GM20000 (cell line): ENCODE data around the gene EIF5.

Source experiments
- DNase-seq: peaks from one replicate; pipeline ENCODE4 v3.0.0; 2012; ENCODE audit warnings: low spot score
- TF ChIP-seq, protein P1 (sequence below): IDR thresholded peaks from 2 replicates; pipeline ENCODE4 v1.5.1; 2012; ENCODE audit warnings: mild to moderate bottlenecking, control low read depth; ENCODE audit errors: extremely low read depth, missing control alignments

EIF5 gene

GRCh38 chr14:103298620-103299019, 35.4 kb upstream of the EIF5 start:
- DNase-seq: no peak
- TF ChIP-seq, protein P1, sequence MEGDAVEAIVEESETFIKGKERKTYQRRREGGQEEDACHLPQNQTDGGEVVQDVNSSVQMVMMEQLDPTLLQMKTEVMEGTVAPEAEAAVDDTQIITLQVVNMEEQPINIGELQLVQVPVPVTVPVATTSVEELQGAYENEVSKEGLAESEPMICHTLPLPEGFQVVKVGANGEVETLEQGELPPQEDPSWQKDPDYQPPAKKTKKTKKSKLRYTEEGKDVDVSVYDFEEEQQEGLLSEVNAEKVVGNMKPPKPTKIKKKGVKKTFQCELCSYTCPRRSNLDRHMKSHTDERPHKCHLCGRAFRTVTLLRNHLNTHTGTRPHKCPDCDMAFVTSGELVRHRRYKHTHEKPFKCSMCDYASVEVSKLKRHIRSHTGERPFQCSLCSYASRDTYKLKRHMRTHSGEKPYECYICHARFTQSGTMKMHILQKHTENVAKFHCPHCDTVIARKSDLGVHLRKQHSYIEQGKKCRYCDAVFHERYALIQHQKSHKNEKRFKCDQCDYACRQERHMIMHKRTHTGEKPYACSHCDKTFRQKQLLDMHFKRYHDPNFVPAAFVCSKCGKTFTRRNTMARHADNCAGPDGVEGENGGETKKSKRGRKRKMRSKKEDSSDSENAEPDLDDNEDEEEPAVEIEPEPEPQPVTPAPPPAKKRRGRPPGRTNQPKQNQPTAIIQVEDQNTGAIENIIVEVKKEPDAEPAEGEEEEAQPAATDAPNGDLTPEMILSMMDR: no peak

DNA sequence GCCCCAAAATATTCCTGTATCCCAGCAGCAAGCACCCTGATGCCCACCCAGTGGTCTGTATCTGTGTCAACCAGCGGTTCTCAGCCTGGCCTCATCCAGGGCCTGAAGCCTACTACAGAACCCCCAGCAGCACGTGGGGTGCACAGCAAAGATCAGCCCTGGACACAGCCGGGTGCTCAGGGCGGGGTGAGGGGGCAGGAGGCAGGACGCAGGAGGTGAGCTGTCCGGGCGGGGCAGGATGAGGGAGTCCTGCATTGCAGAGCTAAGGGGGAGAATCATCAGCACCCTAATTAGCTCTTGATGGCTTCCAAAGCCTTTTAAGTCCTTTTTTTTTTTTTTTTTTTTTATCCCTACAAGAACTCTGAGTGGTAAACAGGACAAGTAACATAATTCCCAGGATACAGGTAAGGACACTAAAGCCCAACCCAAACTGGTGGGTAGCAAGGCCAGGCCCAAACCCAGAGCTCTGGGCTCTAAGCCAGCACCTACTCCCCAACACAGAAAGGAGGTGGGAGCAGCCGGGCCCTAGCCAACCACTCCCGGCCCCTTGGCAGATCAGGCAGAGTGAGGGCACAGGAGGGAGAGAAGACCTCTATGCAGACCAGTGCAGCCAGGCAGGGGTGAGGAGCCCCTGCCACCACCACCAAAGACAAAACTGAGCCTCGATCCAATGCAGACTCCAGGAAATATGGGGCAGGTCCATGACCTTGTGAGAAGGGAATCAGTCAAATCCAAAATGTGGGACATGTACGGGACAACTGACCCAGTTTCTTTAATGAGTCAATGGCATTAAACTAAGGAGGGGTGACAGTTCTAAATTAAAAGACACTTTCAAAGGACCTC, 32.3 kb upstream of the EIF5 start:
- TF ChIP-seq, protein P1: no peak

DNA sequence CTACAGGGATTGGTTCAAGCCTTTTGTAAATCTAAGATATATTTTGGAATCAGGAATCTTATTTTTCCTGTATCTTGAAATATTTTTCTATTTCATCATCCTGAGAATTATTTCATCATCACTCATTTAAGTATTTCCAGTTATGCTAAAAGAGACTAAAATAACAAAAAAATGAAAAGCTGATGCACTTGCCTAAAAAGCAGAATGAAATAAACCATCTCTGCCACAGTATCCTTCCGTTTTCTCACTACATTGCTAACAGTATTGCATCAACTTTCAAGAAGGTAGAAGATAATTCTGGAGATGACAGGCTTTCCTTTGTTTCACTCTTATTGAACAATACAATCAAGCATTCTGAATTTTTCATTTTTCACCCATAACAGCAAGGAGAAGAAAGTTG, 31.1 kb upstream of the EIF5 start:
- DNase-seq: no peak

More for the DNA sequence above, 32.3 kb upstream of the EIF5 start:
- DNase-seq: no peak

GRCh38 chr14:103304706-103305105, 29.3 kb upstream of the EIF5 start:
- TF ChIP-seq, protein P1: no peak
- DNase-seq: no peak

More for the DNA sequence above, 31.1 kb upstream of the EIF5 start:
- TF ChIP-seq, protein P1: no peak

GRCh38 chr14:103308717-103309616, 25.1 kb upstream of the EIF5 start:
- DNase-seq: no peak
- TF ChIP-seq, protein P1: no peak

DNA sequence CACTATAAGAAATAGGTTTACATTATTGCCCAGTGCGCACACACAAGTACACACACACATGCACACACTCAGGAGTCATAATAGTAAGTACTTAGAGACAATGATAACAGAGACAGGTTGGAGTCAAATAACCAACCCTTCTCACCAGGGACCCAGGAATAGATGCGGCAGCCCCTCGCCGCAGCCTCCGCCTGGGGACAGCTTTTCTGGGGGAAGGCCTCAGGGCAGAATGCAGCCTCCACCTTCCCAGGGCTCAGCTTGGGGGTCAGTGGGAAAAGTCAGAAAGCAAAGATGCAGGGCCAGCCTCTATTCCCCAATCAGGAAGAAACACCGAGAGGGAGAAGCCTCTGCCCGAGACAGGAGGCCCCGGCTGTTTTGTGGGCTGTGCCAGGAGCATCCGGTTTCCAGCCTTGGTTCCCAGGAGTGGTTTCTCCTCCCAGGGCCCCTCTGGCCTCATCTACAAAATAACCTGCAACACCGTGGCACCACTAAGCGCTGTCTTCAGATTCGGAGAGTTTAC, 23.4 kb upstream of the EIF5 start:
- no peak for DNase-seq
- TF ChIP-seq, protein P1: no peak
